Tibial artery (tissue), 4 donors: ENCODE results near the gene FGFR2.
"Not testable (repeated sequence)": the region's sequence is repeated elsewhere in the genome, so short reads cannot be mapped to it uniquely, and the experiment has no call there.

Source experiments
- DNase-seq, 2 donors: peaks; one replicate each; pipeline ENCODE4 v3.0.0-alpha.2; 2019
- H3K27ac ChIP-seq, 2 donors: fragments of 200-600 bp; sonication (generic) in 1 of 2; 1 replicate in 1 of 2; 2 replicates in 1 of 2; pipeline ENCODE4 v1.5.1; 2018 to 2019; ENCODE audit warnings: mild to moderate bottlenecking in 1 of 2
- H3K27me3 ChIP-seq, 2 donors: fragments of 200-600 bp; sonication (generic) in 1 of 2; one replicate each; pipeline versions ENCODE4 v1.5.1 to v1.6.0; 2016 to 2019
- H3K36me3 ChIP-seq, 3 donors: fragments of 200-600 bp; sonication (generic) in 2 of 3; one replicate each; pipeline ENCODE4 v1.5.1; 2016 to 2019; ENCODE audit warnings: mild to moderate bottlenecking in 2 of 3
- H3K4me1 ChIP-seq, 4 donors: fragments of 200-600 bp; sonication (generic) in 2 of 4; 1 replicate in 3 of 4; 2 replicates in 1 of 4; pipeline ENCODE4 v1.5.1; 2016 to 2019
- H3K4me3 ChIP-seq, 2 donors: fragments of 200-600 bp; sonication (generic) in 1 of 2; 1 replicate in 1 of 2; 2 replicates in 1 of 2; pipeline ENCODE4 v1.5.1; 2018 to 2019; ENCODE audit warnings: mild to moderate bottlenecking in 2 of 2
- H3K9me3 ChIP-seq, 3 donors: fragments of 200-600 bp; sonication (generic) in 1 of 3; one replicate each; pipeline ENCODE4 v1.5.1; 2016 to 2019
- intact Hi-C: fragments of 100-400 bp; cut with DNase I; formaldehyde crosslinking; loops from one replicate; pipeline ENCODE4 v1.15.0; 2023; ENCODE audit warnings: low total_unique reads
- TF ChIP-seq, protein P1 (sequence below), 2 experiments: fragments of 200-600 bp in 1 of 2; fragments of 450-650 bp in 1 of 2; IDR thresholded peaks; one replicate each; pipeline ENCODE4 v1.5.1; 2017 to 2019; ENCODE audit warnings: antibody characterized with exemption in 2 of 2, mild to moderate bottlenecking in 1 of 2, moderate library complexity in 1 of 2

FGFR2 gene

GRCh38 chr10:121525251-121526134 is 72.8 kb downstream of the FGFR2 start:
- intact Hi-C loops = no loop called here
- DNase-seq = no peak
- no peaks in the 10 kb centered on the region for H3K27me3 ChIP-seq
- H3K9me3 ChIP-seq = no peaks in the 10 kb centered on the region
- H3K4me1 ChIP-seq = peaks cover 0 to 35% (median 23%) of the 10 kb centered on the region in 4 donors
- no peaks in the 10 kb centered on the region for H3K36me3 ChIP-seq
- TF ChIP-seq, protein P1, sequence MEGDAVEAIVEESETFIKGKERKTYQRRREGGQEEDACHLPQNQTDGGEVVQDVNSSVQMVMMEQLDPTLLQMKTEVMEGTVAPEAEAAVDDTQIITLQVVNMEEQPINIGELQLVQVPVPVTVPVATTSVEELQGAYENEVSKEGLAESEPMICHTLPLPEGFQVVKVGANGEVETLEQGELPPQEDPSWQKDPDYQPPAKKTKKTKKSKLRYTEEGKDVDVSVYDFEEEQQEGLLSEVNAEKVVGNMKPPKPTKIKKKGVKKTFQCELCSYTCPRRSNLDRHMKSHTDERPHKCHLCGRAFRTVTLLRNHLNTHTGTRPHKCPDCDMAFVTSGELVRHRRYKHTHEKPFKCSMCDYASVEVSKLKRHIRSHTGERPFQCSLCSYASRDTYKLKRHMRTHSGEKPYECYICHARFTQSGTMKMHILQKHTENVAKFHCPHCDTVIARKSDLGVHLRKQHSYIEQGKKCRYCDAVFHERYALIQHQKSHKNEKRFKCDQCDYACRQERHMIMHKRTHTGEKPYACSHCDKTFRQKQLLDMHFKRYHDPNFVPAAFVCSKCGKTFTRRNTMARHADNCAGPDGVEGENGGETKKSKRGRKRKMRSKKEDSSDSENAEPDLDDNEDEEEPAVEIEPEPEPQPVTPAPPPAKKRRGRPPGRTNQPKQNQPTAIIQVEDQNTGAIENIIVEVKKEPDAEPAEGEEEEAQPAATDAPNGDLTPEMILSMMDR (IDR thresholded peaks at IDR 0.05) = no peak
- no peak overlapping the region for H3K4me3 ChIP-seq
- peak overlapping the region; percentile 52 to 74 for H3K27ac ChIP-seq

DNA sequence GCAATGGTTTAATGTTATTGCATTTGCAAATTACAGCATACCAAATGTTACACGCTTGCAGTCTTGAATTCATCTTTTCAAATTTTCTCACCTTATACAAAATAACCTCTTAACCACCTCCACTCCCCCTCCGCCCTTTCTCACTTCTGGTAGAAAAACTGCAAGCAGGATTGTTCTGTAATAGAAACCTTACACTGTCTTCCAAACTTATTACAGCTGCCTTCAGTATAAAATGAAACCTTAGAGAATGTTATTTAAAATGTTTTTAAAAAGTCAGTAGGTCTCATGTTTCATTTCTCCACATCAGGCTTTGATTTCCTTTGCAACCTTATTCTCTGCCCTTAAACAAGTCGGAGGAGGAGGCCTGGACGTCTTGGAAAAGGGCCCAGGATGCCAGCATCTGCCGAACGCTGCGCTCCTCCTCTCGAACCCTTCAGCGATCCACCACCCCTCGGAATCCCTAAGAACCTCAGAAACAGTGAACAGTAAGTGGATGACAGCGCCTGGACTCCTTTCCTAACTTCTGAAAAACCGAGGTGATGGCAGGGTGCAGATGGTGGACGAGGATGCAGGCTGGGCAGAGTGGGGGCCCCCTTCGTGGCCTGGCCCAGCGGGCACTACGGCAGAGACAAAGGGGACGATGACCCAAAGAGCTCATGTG is 74.0 kb downstream of the FGFR2 start:
- DNase-seq = no peak
- intact Hi-C loops = no loop called here
- TF ChIP-seq, protein P1 (IDR thresholded peaks at IDR 0.05) = no peak
- H3K27me3 ChIP-seq = no peaks in the 10 kb centered on the region
- no peaks in the 10 kb centered on the region for H3K9me3 ChIP-seq
- peaks cover 0 to 37% (median 23%) of the 10 kb centered on the region in 4 donors for H3K4me1 ChIP-seq
- H3K27ac ChIP-seq = peak overlapping the region; percentile 52 to 74
- no peaks in the 10 kb centered on the region for H3K36me3 ChIP-seq
- peak overlapping the region in 1 of 2 donors; percentile 11 for H3K4me3 ChIP-seq

GRCh38 chr10:121522831-121523230 is 75.4 kb downstream of the FGFR2 start:
- Histone ChIP-seq H3K27me3 (no peaks in the 10 kb centered on the region), H3K4me3 (no peak overlapping the region), H3K27ac (peak overlapping the region; percentile 62 to 74), H3K36me3 (no peaks in the 10 kb centered on the region), H3K9me3 (no peaks in the 10 kb centered on the region), H3K4me1 (peaks cover 0 to 40% (median 23%) of the 10 kb centered on the region in 4 donors)
- DNase-seq = no peak
- intact Hi-C loops = no loop called here
- TF ChIP-seq, protein P1 (IDR thresholded peaks at IDR 0.05) = no peak

DNA sequence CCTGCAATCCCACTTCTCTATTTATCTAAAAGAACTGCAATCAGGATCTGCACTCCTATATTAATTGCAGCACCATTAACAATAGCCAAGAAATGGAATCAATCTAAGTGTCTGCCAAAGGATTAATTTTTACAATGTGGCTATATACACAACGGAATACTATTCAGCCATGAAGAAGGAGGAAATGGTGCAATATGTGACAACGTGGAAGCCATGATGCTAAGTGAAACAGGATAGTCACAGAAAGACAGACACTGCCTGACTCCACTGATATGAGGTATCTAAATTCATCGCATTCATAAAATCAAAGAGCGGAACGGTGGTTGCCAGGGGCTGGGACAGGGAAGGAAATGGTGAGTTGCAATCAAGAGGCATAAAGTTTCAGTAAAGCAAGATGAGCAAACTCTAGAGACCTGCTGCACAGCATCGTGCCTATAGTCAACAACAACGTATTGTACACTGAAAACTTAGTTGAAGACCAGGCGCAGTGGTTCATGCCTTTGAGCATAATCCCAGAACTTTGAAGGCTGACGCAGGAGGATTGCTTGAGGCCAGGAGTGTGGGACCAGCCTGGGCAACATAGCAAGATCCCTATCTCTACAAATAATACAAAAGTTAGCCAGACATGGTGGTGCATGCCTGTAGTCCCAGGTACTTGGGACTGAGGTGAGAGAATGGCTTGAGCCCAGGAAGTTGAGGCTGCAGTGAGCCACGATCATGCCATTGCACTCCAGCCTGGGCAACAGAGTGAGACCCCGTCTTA is 76.3 kb downstream of the FGFR2 start:
- no peaks in the 10 kb centered on the region for H3K9me3 ChIP-seq
- no peak overlapping the region for H3K27ac ChIP-seq
- TF ChIP-seq, protein P1 (IDR thresholded peaks at IDR 0.05) = no peak
- H3K27me3 ChIP-seq = no peaks in the 10 kb centered on the region
- H3K36me3 ChIP-seq = peaks cover 0 to 5% (median 0%) of the 10 kb centered on the region in 3 donors
- intact Hi-C loops = no loop called here
- peaks cover 0 to 40% (median 23%) of the 10 kb centered on the region in 4 donors for H3K4me1 ChIP-seq
- DNase-seq = no peak
- H3K4me3 ChIP-seq = no peak overlapping the region

DNA sequence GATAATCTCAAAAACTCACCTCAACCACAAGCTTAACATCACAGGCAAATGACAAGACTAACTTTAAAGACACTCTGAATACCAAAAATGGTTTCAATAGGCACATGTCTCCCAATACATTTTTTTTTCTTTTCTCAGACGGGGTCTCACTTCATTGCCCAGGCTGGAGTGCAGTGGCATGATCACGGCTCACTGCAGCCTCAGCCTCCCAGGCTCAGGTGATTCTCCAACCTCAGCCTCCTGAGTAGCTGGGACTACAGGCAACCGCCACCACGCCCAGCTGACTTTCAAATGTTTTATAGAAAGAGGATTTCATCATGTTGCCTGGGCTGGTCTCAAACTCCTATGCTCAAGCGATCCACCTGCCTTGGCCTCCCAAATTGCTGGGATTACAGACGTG is 77.7 kb downstream of the FGFR2 start:
- peaks cover 0 to 35% (median 20%) of the 10 kb centered on the region in 4 donors for H3K4me1 ChIP-seq
- H3K4me3 ChIP-seq, H3K27me3 ChIP-seq, intact Hi-C loops, DNase-seq, H3K9me3 ChIP-seq, H3K27ac ChIP-seq, H3K36me3 ChIP-seq: not testable (repeated sequence)
